Breast epithelium (tissue), 3 donors: ENCODE data around the gene CCDC12.

Experiments used
- POLR2A ChIP-seq: fragments of 450-650 bp; IDR thresholded peaks from one replicate; pipeline ENCODE4 v1.6.1; 2016; ENCODE audit warnings: antibody characterized with exemption, mild to moderate bottlenecking, moderate library complexity
- POLR2AphosphoS5 ChIP-seq, 3 donors: sonication (generic); formaldehyde crosslinking; IDR thresholded peaks; one replicate each; pipeline ENCODE4 v1.6.1; 2017; ENCODE audit warnings: antibody characterized with exemption in 3 of 3
- TF ChIP-seq, protein P1 (sequence below), 3 donors: fragments of 450-650 bp; IDR thresholded peaks; one replicate each; pipeline ENCODE4 v1.5.1; 2016 to 2017; ENCODE audit warnings: antibody characterized with exemption in 3 of 3, mild to moderate bottlenecking in 3 of 3, moderate library complexity in 3 of 3

DNA sequence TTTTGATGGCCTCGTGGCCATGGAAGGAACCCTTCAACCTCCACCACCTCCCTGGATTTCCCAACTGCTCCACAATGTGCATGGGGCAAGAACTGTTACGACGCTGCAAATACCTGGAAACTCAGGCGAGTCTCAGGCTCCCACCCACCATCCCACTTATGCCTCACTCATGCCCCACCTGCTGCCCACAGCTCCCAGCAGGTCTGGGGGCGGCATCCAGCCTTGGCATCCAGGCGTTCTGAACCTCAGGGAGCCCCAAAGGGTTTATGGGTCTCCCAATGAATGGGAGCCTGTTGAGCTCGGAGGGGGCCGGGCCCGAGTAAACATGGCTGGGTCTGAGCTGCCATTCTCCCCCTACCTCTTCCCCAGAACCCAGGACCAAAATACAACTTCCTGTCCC, 101.0 kb downstream of the CCDC12 start:
- TF ChIP-seq, protein P1, sequence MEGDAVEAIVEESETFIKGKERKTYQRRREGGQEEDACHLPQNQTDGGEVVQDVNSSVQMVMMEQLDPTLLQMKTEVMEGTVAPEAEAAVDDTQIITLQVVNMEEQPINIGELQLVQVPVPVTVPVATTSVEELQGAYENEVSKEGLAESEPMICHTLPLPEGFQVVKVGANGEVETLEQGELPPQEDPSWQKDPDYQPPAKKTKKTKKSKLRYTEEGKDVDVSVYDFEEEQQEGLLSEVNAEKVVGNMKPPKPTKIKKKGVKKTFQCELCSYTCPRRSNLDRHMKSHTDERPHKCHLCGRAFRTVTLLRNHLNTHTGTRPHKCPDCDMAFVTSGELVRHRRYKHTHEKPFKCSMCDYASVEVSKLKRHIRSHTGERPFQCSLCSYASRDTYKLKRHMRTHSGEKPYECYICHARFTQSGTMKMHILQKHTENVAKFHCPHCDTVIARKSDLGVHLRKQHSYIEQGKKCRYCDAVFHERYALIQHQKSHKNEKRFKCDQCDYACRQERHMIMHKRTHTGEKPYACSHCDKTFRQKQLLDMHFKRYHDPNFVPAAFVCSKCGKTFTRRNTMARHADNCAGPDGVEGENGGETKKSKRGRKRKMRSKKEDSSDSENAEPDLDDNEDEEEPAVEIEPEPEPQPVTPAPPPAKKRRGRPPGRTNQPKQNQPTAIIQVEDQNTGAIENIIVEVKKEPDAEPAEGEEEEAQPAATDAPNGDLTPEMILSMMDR (IDR thresholded peaks at IDR 0.05) = no peak
- no peak for TF ChIP-seq POLR2AphosphoS5 (IDR thresholded peaks at IDR 0.05)
- TF ChIP-seq POLR2A = no peak
